GM23338 (cell line): ENCODE results near the gene USP17L20. TPM values are rescaled to one million over a fixed set of nuclear protein-coding genes. Genes with fewer than 3 reads are reported as not detected.
"Not testable (repeated sequence)": the region's sequence is repeated elsewhere in the genome, so short reads cannot be mapped to it uniquely, and the experiment has no call there.

ENCODE experiments used
- ATAC-seq: fragments of 200-7000 bp; cut with Tn5 transposase; 3 replicates; pipeline ENCODE4 v1.9.1; 2020
- DNase-seq: peaks from one replicate; pipeline ENCODE4 v3.0.0-alpha.2; 2015; ENCODE audit warnings: low spot score
- H2AFZ ChIP-seq: fragments of 200-600 bp; sonication (generic); 2 replicates; pipeline ENCODE4 v1.8.0; 2016; ENCODE audit warnings: antibody characterized with exemption, mild to moderate bottlenecking, moderate library complexity
- H3F3A ChIP-seq: fragments of 200-600 bp; sonication (generic); replicated peaks from 2 replicates; pipeline ENCODE4 v1.8.0; 2017; ENCODE audit warnings: antibody characterized with exemption, mixed run types, low read depth
- H3K27ac ChIP-seq: fragments of 200-600 bp; sonication (generic); 2 replicates; pipeline ENCODE4 v1.6.1; 2016; ENCODE audit warnings: low read depth
- H3K27me3 ChIP-seq: fragments of 200-600 bp; sonication (generic); 2 replicates; pipeline ENCODE4 v1.8.0; 2016; ENCODE audit warnings: mild to moderate bottlenecking, mixed run types, moderate library complexity; ENCODE audit not compliant: insufficient read depth
- H3K36me3 ChIP-seq: fragments of 200-600 bp; sonication (generic); 2 replicates; pipeline ENCODE4 v1.8.0; 2016; ENCODE audit warnings: mild to moderate bottlenecking; ENCODE audit not compliant: insufficient read depth
- H3K4me1 ChIP-seq: fragments of 200-600 bp; sonication (generic); 2 replicates; pipeline ENCODE4 v1.8.0; 2016; ENCODE audit warnings: mild to moderate bottlenecking, moderate library complexity; ENCODE audit not compliant: insufficient read depth
- H3K4me2 ChIP-seq: fragments of 200-600 bp; sonication (generic); 2 replicates; pipeline ENCODE4 v1.7.1; 2017; ENCODE audit warnings: mixed run types
- H3K4me3 ChIP-seq: fragments of 200-600 bp; sonication (generic); 2 replicates; pipeline ENCODE4 v1.6.1; 2016; ENCODE audit warnings: mixed run types
- H3K79me2 ChIP-seq: fragments of 200-600 bp; sonication (generic); replicated peaks from 2 replicates; pipeline ENCODE4 v1.8.0; 2017; ENCODE audit warnings: mild to moderate bottlenecking; ENCODE audit not compliant: insufficient read depth
- H3K9me2 ChIP-seq: fragments of 200-600 bp; sonication (generic); 2 replicates; pipeline ENCODE4 v1.8.0; 2017; ENCODE audit not compliant: insufficient read depth
- H4K20me1 ChIP-seq: fragments of 200-600 bp; sonication (generic); replicated peaks from 2 replicates; pipeline ENCODE4 v1.8.0; 2017; ENCODE audit warnings: mild to moderate bottlenecking; ENCODE audit not compliant: insufficient read depth
- H3K27ac Mint-ChIP-seq: 2 replicates; pipeline ENCODE4 v1.8.0; 2020; ENCODE audit warnings: inconsistent platforms, mild to moderate bottlenecking, moderate library complexity, mixed read lengths
- H3K27me3 Mint-ChIP-seq: 3 replicates; pipeline ENCODE4 v1.8.0; 2022; ENCODE audit warnings: low read depth, mild to moderate bottlenecking, moderate library complexity, mixed read lengths, inconsistent platforms; ENCODE audit not compliant: insufficient read depth, poor library complexity
- H3K36me3 Mint-ChIP-seq: 3 replicates; pipeline ENCODE4 v1.8.0; 2021; ENCODE audit warnings: low read depth, mild to moderate bottlenecking, inconsistent platforms, moderate library complexity, mixed read lengths
- H3K4me1 Mint-ChIP-seq: 3 replicates; pipeline ENCODE4 v1.8.0; 2020; ENCODE audit warnings: mild to moderate bottlenecking, inconsistent platforms, mixed read lengths
- H3K4me3 Mint-ChIP-seq: 3 replicates; pipeline ENCODE4 v1.8.0; 2021; ENCODE audit warnings: moderate library complexity, mild to moderate bottlenecking, inconsistent platforms, mixed read lengths
- H3K9me3 Mint-ChIP-seq: 3 replicates; pipeline ENCODE4 v1.8.0; 2020; ENCODE audit warnings: moderate library complexity, mild to moderate bottlenecking, inconsistent platforms, mixed read lengths
- polyA plus RNA-seq: library from polyadenylated mRNA; unstranded; fragments of >200 nt; fragmentation: Nextera tagmentation; extraction: Ambion mirVana; gene quantifications from 2 replicates; pipeline ENCODE4 v1.2.1, GENCODE V29; 2016
- total RNA-seq: library from RNA; depleted of rRNA; stranded (reverse); fragments of >200 nt; shearing (Covaris generic); gene quantifications from 2 replicates; pipeline ENCODE4 v1.2.3, GENCODE V29; 2014; rRNA removed

Gene USP17L20
- total and polyA plus RNA-seq, 2 experiments from 2014 or later: not detected

- not testable (repeated sequence) for H3K4me2 ChIP-seq, H2AFZ ChIP-seq, H3F3A ChIP-seq, H3K9me2 ChIP-seq, H4K20me1 ChIP-seq, H3K27ac ChIP-seq, DNase-seq, H3K4me1 Mint-ChIP-seq, H3K4me3 ChIP-seq, H3K36me3 ChIP-seq, H3K27ac Mint-ChIP-seq, H3K9me3 Mint-ChIP-seq, ATAC-seq, H3K4me3 Mint-ChIP-seq, H3K36me3 Mint-ChIP-seq, H3K27me3 Mint-ChIP-seq, H3K79me2 ChIP-seq, H3K27me3 ChIP-seq, H3K4me1 ChIP-seq
These were observed 4.6 kb downstream of the USP17L20 start, which contains the start of gene USP17L21 for GRCh38 chr4:9262572-9262971. Gene USP17L21, plus strand, starts transcription at chr4:9262872. Its CDS starts 0 bp downstream, at chr4:9262872.

- not testable (repeated sequence) for H3K79me2 ChIP-seq, H3K36me3 Mint-ChIP-seq, H3K4me3 Mint-ChIP-seq, H3K4me3 ChIP-seq, H4K20me1 ChIP-seq, H3K4me1 Mint-ChIP-seq, H3K9me3 Mint-ChIP-seq, H3F3A ChIP-seq, H3K27ac Mint-ChIP-seq, H3K4me1 ChIP-seq, H2AFZ ChIP-seq, H3K27me3 Mint-ChIP-seq, DNase-seq, H3K36me3 ChIP-seq, H3K27me3 ChIP-seq, ATAC-seq, H3K4me2 ChIP-seq, H3K9me2 ChIP-seq, H3K27ac ChIP-seq
These were observed 9.4 kb downstream of the USP17L20 start, which contains the start of gene USP17L22 for GRCh38 chr4:9267319-9267718. Gene USP17L22, plus strand, starts transcription at chr4:9267619. Its CDS starts 0 bp downstream, at chr4:9267619.

- not testable (repeated sequence) for H3K4me1 ChIP-seq, H4K20me1 ChIP-seq, H3K27me3 ChIP-seq, H3K4me3 ChIP-seq, H3K36me3 ChIP-seq, H3K9me2 ChIP-seq, H3K27ac Mint-ChIP-seq, H3K4me2 ChIP-seq, DNase-seq, H3K79me2 ChIP-seq, H3K4me3 Mint-ChIP-seq, ATAC-seq, H3K4me1 Mint-ChIP-seq, H3F3A ChIP-seq, H3K27ac ChIP-seq, H2AFZ ChIP-seq, H3K36me3 Mint-ChIP-seq, H3K9me3 Mint-ChIP-seq, H3K27me3 Mint-ChIP-seq
These were observed 13.8 kb downstream of the USP17L20 start for GRCh38 chr4:9271719-9272118.

Other genes starting within 250 kb of the USP17L20 start
- not detected in 2 replicates for gene FAM90A26, start 87.7 kb upstream of the USP17L20 start, total RNA-seq
- 0.10 and 0.12 TPM in 2 replicates for gene FAM90A26, start 87.7 kb upstream of the USP17L20 start, polyA plus RNA-seq
- gene USP17L10, start 47.5 kb upstream of the USP17L20 start, total RNA-seq: not detected in 2 replicates
- gene USP17L10, start 47.5 kb upstream of the USP17L20 start, polyA plus RNA-seq: not detected in 2 replicates
- not detected in 2 replicates for gene USP17L11, start 42.7 kb upstream of the USP17L20 start, total RNA-seq
- gene USP17L11, start 42.7 kb upstream of the USP17L20 start, polyA plus RNA-seq: not detected in 2 replicates
- not detected in 2 replicates for gene USP17L12, start 38.0 kb upstream of the USP17L20 start, total RNA-seq
- gene USP17L12, start 38.0 kb upstream of the USP17L20 start, polyA plus RNA-seq: not detected in 2 replicates
- gene USP17L13, start 33.2 kb upstream of the USP17L20 start, total RNA-seq: not detected in 2 replicates
- not detected in 2 replicates for gene USP17L13, start 33.2 kb upstream of the USP17L20 start, polyA plus RNA-seq
- gene USP17L15, start 23.7 kb upstream of the USP17L20 start, total RNA-seq: not detected in 2 replicates
- gene USP17L15, start 23.7 kb upstream of the USP17L20 start, polyA plus RNA-seq: 0.17 TPM in 1 of 2 replicates, not detected in the other
- gene USP17L17, start 14.2 kb upstream of the USP17L20 start, total RNA-seq: not detected in 2 replicates
- not detected in 2 replicates for gene USP17L17, start 14.2 kb upstream of the USP17L20 start, polyA plus RNA-seq
- not detected in 2 replicates for gene USP17L18, start 9.5 kb upstream of the USP17L20 start, total RNA-seq
- gene USP17L18, start 9.5 kb upstream of the USP17L20 start, polyA plus RNA-seq: not detected in 2 replicates
- not detected in 2 replicates for gene USP17L19, start 4.7 kb upstream of the USP17L20 start, total RNA-seq
- not detected in 2 replicates for gene USP17L19, start 4.7 kb upstream of the USP17L20 start, polyA plus RNA-seq
- gene USP17L21, start 4.7 kb downstream of the USP17L20 start, total RNA-seq: not detected in 2 replicates
- gene USP17L21, start 4.7 kb downstream of the USP17L20 start, polyA plus RNA-seq: not detected in 2 replicates
- gene USP17L22, start 9.5 kb downstream of the USP17L20 start, total RNA-seq: not detected in 2 replicates
- gene USP17L22, start 9.5 kb downstream of the USP17L20 start, polyA plus RNA-seq: not detected in 2 replicates
- not detected in 2 replicates for gene USP17L24, start 67.0 kb downstream of the USP17L20 start, total RNA-seq
- not detected in 2 replicates for gene USP17L24, start 67.0 kb downstream of the USP17L20 start, polyA plus RNA-seq
- not detected in 2 replicates for gene USP17L25, start 71.8 kb downstream of the USP17L20 start, total RNA-seq
- gene USP17L25, start 71.8 kb downstream of the USP17L20 start, polyA plus RNA-seq: not detected in 2 replicates
- not detected in 2 replicates for gene USP17L26, start 76.5 kb downstream of the USP17L20 start, total RNA-seq
- gene USP17L26, start 76.5 kb downstream of the USP17L20 start, polyA plus RNA-seq: not detected in 2 replicates
- gene USP17L5, start 81.3 kb downstream of the USP17L20 start, total RNA-seq: not detected in 2 replicates
- gene USP17L5, start 81.3 kb downstream of the USP17L20 start, polyA plus RNA-seq: not detected in 2 replicates
- not detected in 2 replicates for gene USP17L27, start 86.0 kb downstream of the USP17L20 start, total RNA-seq
- not detected in 2 replicates for gene USP17L27, start 86.0 kb downstream of the USP17L20 start, polyA plus RNA-seq
- not detected in 2 replicates for gene USP17L28, start 90.8 kb downstream of the USP17L20 start, total RNA-seq
- not detected in 2 replicates for gene USP17L28, start 90.8 kb downstream of the USP17L20 start, polyA plus RNA-seq
- not detected in 2 replicates for gene USP17L29, start 95.5 kb downstream of the USP17L20 start, total RNA-seq
- gene USP17L29, start 95.5 kb downstream of the USP17L20 start, polyA plus RNA-seq: not detected in 2 replicates
- not detected in 2 replicates for gene USP17L30, start 105.0 kb downstream of the USP17L20 start, total RNA-seq
- gene USP17L30, start 105.0 kb downstream of the USP17L20 start, polyA plus RNA-seq: not detected in 2 replicates
- gene DEFB131A, start 186.3 kb downstream of the USP17L20 start, total RNA-seq: not detected in 2 replicates
- not detected in 2 replicates for gene DEFB131A, start 186.3 kb downstream of the USP17L20 start, polyA plus RNA-seq